ENCODE measurements around the gene CMTR1. TPM values are rescaled to one million over a fixed set of nuclear protein-coding genes. Genes with fewer than 3 reads are reported as not detected.

CMTR1 gene
- total and polyA plus RNA-seq, 2 of the 13 experiments (the other 11 are each of a cell fraction or from before 2014, with no cell fraction given): 19.7 to 55.2 TPM

DNA sequence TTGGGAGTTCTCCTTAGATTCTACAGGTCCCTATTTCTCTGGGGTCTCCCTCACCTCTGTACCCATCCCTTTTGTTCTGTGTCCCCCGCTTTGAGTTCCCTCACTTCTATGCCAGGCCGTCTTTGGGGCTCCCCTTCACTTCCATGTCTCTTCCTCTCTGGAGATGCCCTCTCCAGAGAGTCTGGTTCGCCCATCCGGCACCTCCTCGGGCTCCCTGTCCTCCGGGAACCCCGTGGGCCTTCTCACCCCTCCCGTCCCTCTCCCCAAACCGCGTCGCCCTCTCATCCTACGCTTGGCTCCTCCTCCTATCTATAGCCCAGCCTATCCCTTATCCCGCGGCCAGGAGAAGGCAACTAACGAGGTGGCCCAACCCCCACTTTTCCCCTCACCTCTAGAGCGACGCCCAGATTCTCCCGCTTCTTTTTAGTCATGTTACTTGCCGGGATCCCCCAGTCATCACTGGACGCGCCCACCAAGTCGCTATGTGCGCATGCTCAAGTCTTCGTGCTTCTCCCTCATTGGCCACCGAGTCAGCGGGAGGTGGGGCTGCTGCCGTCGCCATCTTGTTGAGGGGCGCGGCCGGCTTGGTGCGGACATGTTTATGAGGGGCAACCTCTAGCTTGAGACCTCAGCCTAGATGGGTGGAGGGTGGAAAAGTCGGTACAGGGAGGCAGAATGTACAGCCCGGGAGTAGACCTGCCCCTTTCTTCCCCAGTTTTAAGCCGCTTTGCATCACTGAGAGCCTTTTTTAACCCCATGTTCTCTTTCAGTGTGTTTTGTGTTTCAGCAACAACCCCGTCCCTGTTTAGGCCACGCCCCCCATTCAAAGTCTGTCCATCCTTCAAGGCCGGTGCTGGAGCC, 66.6 kb downstream of the CMTR1 start, which contains the start of gene CCDC167:
CCDC167 (minus strand) TSS at position 461 of the 861 bp plus-strand sequence; CDS start at position 431, 30 bp downstream.
- intact Hi-C loops (cut with micrococcal nuclease; ENCODE audit: unreplicated experiment): no loop called here
- no peak for TF ChIP-seq SMARCE1 (IDR thresholded peaks at IDR 0.05; ENCODE audit: borderline replicate concordance)
- TF ChIP-seq KAT7 (CRISPR knock-in tag; IDR thresholded peaks at IDR 0.05; ENCODE audit: borderline replicate concordance): peak; percentile 70; the same call in 1 of the 2 replicates
- TF ChIP-seq KLF16 (CRISPR knock-in tag; IDR thresholded peaks at IDR 0.05): peak in 1 of 2 experiments; percentile 43; a peak in 2 of 4 replicates
- TF ChIP-seq XRCC5 (optimal IDR thresholded peaks at IDR 0.05; ENCODE audit: low read length): peak; percentile 92
- TF ChIP-seq, protein P1, sequence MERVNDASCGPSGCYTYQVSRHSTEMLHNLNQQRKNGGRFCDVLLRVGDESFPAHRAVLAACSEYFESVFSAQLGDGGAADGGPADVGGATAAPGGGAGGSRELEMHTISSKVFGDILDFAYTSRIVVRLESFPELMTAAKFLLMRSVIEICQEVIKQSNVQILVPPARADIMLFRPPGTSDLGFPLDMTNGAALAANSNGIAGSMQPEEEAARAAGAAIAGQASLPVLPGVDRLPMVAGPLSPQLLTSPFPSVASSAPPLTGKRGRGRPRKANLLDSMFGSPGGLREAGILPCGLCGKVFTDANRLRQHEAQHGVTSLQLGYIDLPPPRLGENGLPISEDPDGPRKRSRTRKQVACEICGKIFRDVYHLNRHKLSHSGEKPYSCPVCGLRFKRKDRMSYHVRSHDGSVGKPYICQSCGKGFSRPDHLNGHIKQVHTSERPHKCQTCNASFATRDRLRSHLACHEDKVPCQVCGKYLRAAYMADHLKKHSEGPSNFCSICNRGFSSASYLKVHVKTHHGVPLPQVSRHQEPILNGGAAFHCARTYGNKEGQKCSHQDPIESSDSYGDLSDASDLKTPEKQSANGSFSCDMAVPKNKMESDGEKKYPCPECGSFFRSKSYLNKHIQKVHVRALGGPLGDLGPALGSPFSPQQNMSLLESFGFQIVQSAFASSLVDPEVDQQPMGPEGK (CRISPR knock-in tag; IDR thresholded peaks at IDR 0.05): no peak
- TF ChIP-seq ZNF891 (CRISPR knock-in tag; IDR thresholded peaks at IDR 0.05): peak; percentile 48
- peak; percentile 57; the same call in 1 of the 2 replicates for TF ChIP-seq SALL1 (CRISPR knock-in tag; IDR thresholded peaks at IDR 0.05)
- TF ChIP-seq ZNF441 (CRISPR knock-in tag; IDR thresholded peaks at IDR 0.05; ENCODE audit: borderline replicate concordance): 0 out of 2 replicates have a peak, but pooled peaks have one; percentile 40
- TF ChIP-seq, protein P2, sequence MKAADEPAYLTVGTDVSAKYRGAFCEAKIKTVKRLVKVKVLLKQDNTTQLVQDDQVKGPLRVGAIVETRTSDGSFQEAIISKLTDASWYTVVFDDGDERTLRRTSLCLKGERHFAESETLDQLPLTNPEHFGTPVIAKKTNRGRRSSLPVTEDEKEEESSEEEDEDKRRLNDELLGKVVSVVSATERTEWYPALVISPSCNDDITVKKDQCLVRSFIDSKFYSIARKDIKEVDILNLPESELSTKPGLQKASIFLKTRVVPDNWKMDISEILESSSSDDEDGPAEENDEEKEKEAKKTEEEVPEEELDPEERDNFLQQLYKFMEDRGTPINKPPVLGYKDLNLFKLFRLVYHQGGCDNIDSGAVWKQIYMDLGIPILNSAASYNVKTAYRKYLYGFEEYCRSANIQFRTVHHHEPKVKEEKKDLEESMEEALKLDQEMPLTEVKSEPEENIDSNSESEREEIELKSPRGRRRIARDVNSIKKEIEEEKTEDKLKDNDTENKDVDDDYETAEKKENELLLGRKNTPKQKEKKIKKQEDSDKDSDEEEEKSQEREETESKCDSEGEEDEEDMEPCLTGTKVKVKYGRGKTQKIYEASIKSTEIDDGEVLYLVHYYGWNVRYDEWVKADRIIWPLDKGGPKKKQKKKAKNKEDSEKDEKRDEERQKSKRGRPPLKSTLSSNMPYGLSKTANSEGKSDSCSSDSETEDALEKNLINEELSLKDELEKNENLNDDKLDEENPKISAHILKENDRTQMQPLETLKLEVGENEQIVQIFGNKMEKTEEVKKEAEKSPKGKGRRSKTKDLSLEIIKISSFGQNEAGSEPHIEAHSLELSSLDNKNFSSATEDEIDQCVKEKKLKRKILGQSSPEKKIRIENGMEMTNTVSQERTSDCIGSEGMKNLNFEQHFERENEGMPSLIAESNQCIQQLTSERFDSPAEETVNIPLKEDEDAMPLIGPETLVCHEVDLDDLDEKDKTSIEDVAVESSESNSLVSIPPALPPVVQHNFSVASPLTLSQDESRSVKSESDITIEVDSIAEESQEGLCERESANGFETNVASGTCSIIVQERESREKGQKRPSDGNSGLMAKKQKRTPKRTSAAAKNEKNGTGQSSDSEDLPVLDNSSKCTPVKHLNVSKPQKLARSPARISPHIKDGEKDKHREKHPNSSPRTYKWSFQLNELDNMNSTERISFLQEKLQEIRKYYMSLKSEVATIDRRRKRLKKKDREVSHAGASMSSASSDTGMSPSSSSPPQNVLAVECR (CRISPR knock-in tag; IDR thresholded peaks at IDR 0.05; ENCODE audit: borderline replicate concordance): peak; percentile 90
- TF ChIP-seq POLR2G (IDR thresholded peaks at IDR 0.05; ENCODE audit: low read depth, low read length): peak; percentile 72
- no peak for TF ChIP-seq MAZ (IDR thresholded peaks at IDR 0.05; ENCODE audit: borderline replicate concordance, low read depth, low read length)
- peak; percentile 79; the same call in 1 of the 2 replicates for TF ChIP-seq MAZ (CRISPR knock-in tag; IDR thresholded peaks at IDR 0.05; ENCODE audit: low read depth)
- peak; percentile 82; the same call in 1 of the 2 replicates for TF ChIP-seq ZNF572 (CRISPR knock-in tag; IDR thresholded peaks at IDR 0.05)
- TF ChIP-seq HOXA3 (CRISPR knock-in tag; IDR thresholded peaks at IDR 0.05): peak; percentile 97
- no peak for TF ChIP-seq ZNF335 (CRISPR knock-in tag; IDR thresholded peaks at IDR 0.05)
- peak; percentile 75 for TF ChIP-seq ATF7-NPFF (CRISPR knock-in tag; IDR thresholded peaks at IDR 0.05; ENCODE audit: low read depth)

More for the DNA sequence above, 66.6 kb downstream of the CMTR1 start, which contains the start of gene CCDC167:
- Histone ChIP-seq H3K9ac (ENCODE audit: insufficient read depth, low read depth, low read length) (peak within 1 kb of the TSS; percentile 73), H4K20me1 (ENCODE audit: insufficient read depth, low read length) (no peaks in the 10 kb centered on the region), H2AFZ (ENCODE audit: low read length) (peak within 1 kb of the TSS; percentile 94), H3K4me2 (ENCODE audit: low read depth, low read length) (peak within 1 kb of the TSS; percentile 94), H3K9me3 (ENCODE audit: low read length) (no peaks in the 10 kb centered on the region), H3K27ac (ENCODE audit: extremely low read length, insufficient read depth, low read length) (peak within 1 kb of the TSS; percentile 29), H3K4me1 (ENCODE audit: insufficient read depth, low read length) (peaks cover 36% of the 10 kb centered on the region), H3K79me2 (ENCODE audit: insufficient read depth, low read length) (peaks cover 5% of the 10 kb centered on the region), H3K36me3 (replicated peaks in 1 of 2; ENCODE audit: control insufficient read depth in 1 of 2, insufficient read depth in 2 of 2, low read length in 2 of 2) (no peaks in the 10 kb centered on the region), H3K27me3 (ENCODE audit: control insufficient read depth in 1 of 2, insufficient read depth in 2 of 2, low read length in 2 of 2) (no peaks in the 10 kb centered on the region; a peak in 1 of 5 replicates), H3K4me3 (replicated peaks in 1 of 3; ENCODE audit: insufficient read depth in 1 of 3, low read depth in 2 of 3, low read length in 3 of 3) (peak within 1 kb of the TSS; percentile 67 to 84 (median 71))
- POLR2A ChIA-PET: interaction anchor here (0.8 to 1.0 kb wide), 3 partner anchors 8 to 67 kb away, joined by 3 to 8 read pairs (median 3); partner anchors contain the start of gene CMTR1
- FAIRE-seq: peak; percentile 94
- in situ Hi-C loops (cut with HindIII; ENCODE audit: extremely low pct_ligation_motif_present, low pct_unique_long_range_greater_than_20kb): no loop called here
- ATAC-seq: peak; percentile 98
- DNase-seq (ENCODE audit: low spot score): peak; percentile 98
- WGBS (ENCODE audit: low lambda C conversion rate): 6% methylated on average over 38 of the region's 38 CpGs
- CTCF ChIA-PET (ENCODE audit: low intra/inter-chr PET ratio, low total read pairs): no interaction called here
- no TSS peak for BruUV-seq (replicated peaks)

All from HepG2 (cell line).